Measurements from ENCODE around the gene SH3BP5L. TPM values are rescaled to one million over a fixed set of nuclear protein-coding genes. Genes with fewer than 3 reads are reported as not detected.

SH3BP5L gene
- total and polyA plus RNA-seq, 2 experiments from 2014 or later = 14.1 to 34.8 TPM

GRCh38 chr1:248775441-248775840 is 50.3 kb downstream of the SH3BP5L start:
- H3K4me3 ChIP-seq = no peak overlapping the region
- no peak for DNase-seq (ENCODE audit: low read depth in 1 of 2, low spot score in 1 of 2)
- no peaks in the 10 kb centered on the region for H3K36me3 ChIP-seq
- TF ChIP-seq CTCF (IDR thresholded peaks at IDR 0.05; ENCODE audit: low read depth, low read length) = no peak
- H3K9me3 ChIP-seq (ENCODE audit: low read depth) = no peaks in the 10 kb centered on the region
- H3K4me1 ChIP-seq (ENCODE audit: low read depth) = no peaks in the 10 kb centered on the region
- H3K27ac ChIP-seq = no peak overlapping the region
- H3K27me3 ChIP-seq = no peaks in the 10 kb centered on the region

Other genes with a start within 250 kb of the SH3BP5L start
- gene OR2T10, start 228.2 kb downstream of the SH3BP5L start, total RNA-seq = not detected in 2 replicates
- gene OR2T10, start 228.2 kb downstream of the SH3BP5L start, polyA plus RNA-seq = not detected in 2 replicates
- not detected in 2 replicates for gene OR2T11, start 190.8 kb downstream of the SH3BP5L start, total RNA-seq
- gene OR2T11, start 190.8 kb downstream of the SH3BP5L start, polyA plus RNA-seq = not detected in 2 replicates
- not detected in 2 replicates for gene OR2T35, start 180.6 kb downstream of the SH3BP5L start, total RNA-seq
- not detected in 2 replicates for gene OR2T35, start 180.6 kb downstream of the SH3BP5L start, polyA plus RNA-seq
- gene OR2T27, start 170.4 kb downstream of the SH3BP5L start, total RNA-seq = not detected in 2 replicates
- not detected in 2 replicates for gene OR2T27, start 170.4 kb downstream of the SH3BP5L start, polyA plus RNA-seq
- not detected in 2 replicates for gene OR14I1, start 123.1 kb downstream of the SH3BP5L start, total RNA-seq
- gene OR14I1, start 123.1 kb downstream of the SH3BP5L start, polyA plus RNA-seq = not detected in 2 replicates
- gene LYPD8, start 70.2 kb downstream of the SH3BP5L start, total RNA-seq = not detected in 2 replicates
- not detected in 2 replicates for gene LYPD8, start 70.2 kb downstream of the SH3BP5L start, polyA plus RNA-seq
- gene ZNF672, start 12.3 kb upstream of the SH3BP5L start, total RNA-seq = 66.3 and 72.5 TPM in 2 replicates
- 56.1 and 59.2 TPM in 2 replicates for gene ZNF672, start 12.3 kb upstream of the SH3BP5L start, polyA plus RNA-seq
- 101 and 128 TPM in 2 replicates for gene ZNF692, start 33.2 kb upstream of the SH3BP5L start, total RNA-seq
- 98.9 and 109 TPM in 2 replicates for gene ZNF692, start 33.2 kb upstream of the SH3BP5L start, polyA plus RNA-seq
- gene PGBD2, start 80.3 kb upstream of the SH3BP5L start, total RNA-seq = 4.0 and 8.0 TPM in 2 replicates
- gene PGBD2, start 80.3 kb upstream of the SH3BP5L start, polyA plus RNA-seq = 4.8 and 5.8 TPM in 2 replicates